Transverse colon (tissue), 4 donors: ENCODE results near the gene HRAS. TPM values are rescaled to one million over a fixed set of nuclear protein-coding genes. Genes with fewer than 3 reads are reported as not detected.

Experiments used
- DNase-seq: peaks from one replicate; pipeline ENCODE4 v3.0.0-alpha.2; 2019
- H3K27ac ChIP-seq, 4 donors: fragments of 200-600 bp; sonication (generic); 2 replicates each; pipeline ENCODE4 v1.5.1; 2016 to 2018; ENCODE audit warnings: inconsistent platforms in 4 of 4
- H3K27me3 ChIP-seq: fragments of 200-600 bp; sonication (generic); 2 replicates; pipeline ENCODE4 v1.5.1; 2017; ENCODE audit warnings: inconsistent platforms
- H3K36me3 ChIP-seq, 4 donors: fragments of 200-600 bp; sonication (generic); 2 replicates each; pipeline ENCODE4 v1.5.1; 2017 to 2019; ENCODE audit warnings: inconsistent platforms in 4 of 4
- H3K4me1 ChIP-seq, 4 donors: fragments of 200-600 bp; sonication (generic); 2 replicates each; pipeline ENCODE4 v1.5.1; 2017 to 2020; ENCODE audit warnings: inconsistent platforms in 4 of 4
- H3K4me3 ChIP-seq, 4 donors: fragments of 200-600 bp; sonication (generic); 1 replicate in 1 of 4; 2 replicates in 3 of 4; pipeline versions ENCODE4 v1.5.1 to v1.6.1; 2017 to 2019; ENCODE audit warnings: inconsistent platforms in 4 of 4
- H3K9me3 ChIP-seq, 2 donors: fragments of 200-600 bp; sonication (generic); 2 replicates each; pipeline ENCODE4 v1.5.1; 2017 to 2019; ENCODE audit warnings: inconsistent platforms in 2 of 2
- CTCF ChIP-seq, 5 experiments: fragments of 200-600 bp in 3 of 5; fragments of 450-650 bp in 2 of 5; sonication (generic) in 3 of 5; IDR thresholded peaks; 1 replicate in 2 of 5; 2 replicates in 3 of 5; pipeline ENCODE4 v1.5.1; 2016 to 2017; ENCODE audit warnings: antibody characterized with exemption in 5 of 5, inconsistent platforms in 3 of 5, mild to moderate bottlenecking in 2 of 5, moderate library complexity in 1 of 5
- EP300 ChIP-seq: sonication (generic); formaldehyde crosslinking; IDR thresholded peaks from one replicate; pipeline ENCODE4 v1.6.1; 2017; ENCODE audit warnings: antibody characterized with exemption, low read depth
- POLR2A ChIP-seq: fragments of 450-650 bp; IDR thresholded peaks from one replicate; pipeline ENCODE4 v1.6.1; 2016; ENCODE audit warnings: antibody characterized with exemption, mild to moderate bottlenecking, moderate library complexity
- POLR2AphosphoS5 ChIP-seq, 3 donors: sonication (generic); formaldehyde crosslinking; IDR thresholded peaks; one replicate each; pipeline ENCODE4 v1.6.1; 2016; ENCODE audit warnings: antibody characterized with exemption in 3 of 3
- WGBS, 2 donors: methylation state at CpG; one replicate each; pipeline ENCODE4 v1.1.5; 2018; ENCODE audit warnings: low coverage in 1 of 2; 5-methylcytosine and 5-hydroxymethylcytosine counted together
- in situ Hi-C, 4 donors: fragments of 200-750 bp; cut with MboI; loops; one replicate each; pipeline versions ENCODE4 v1.15.0 to v1.15.1; 2017; ENCODE audit warnings: low sequenced_read_pairs in 3 of 4, low pct_ligation_motif_present in 1 of 4, low pct_unique_long_range_greater_than_20kb in 1 of 4
- intact Hi-C: fragments of 100-400 bp; cut with DNase I; formaldehyde crosslinking; loops from one replicate; pipeline ENCODE4 v1.15.1; 2023; ENCODE audit warnings: low total_unique reads
- total RNA-seq, 4 donors: library from RNA; depleted of rRNA; stranded (reverse); fragments of >200 nt; gene quantifications; one replicate each; pipeline ENCODE4 v1.1.0, GENCODE V29; 2016

HRAS gene
- total RNA-seq, 4 donors from 2014 or later: 31.0 to 57.1 (median 33.9) TPM

- H3K4me3 ChIP-seq: no peak overlapping the region
- whole genome bisulfite sequencing, 2 donors: 67 to 78% methylated on average over 8 to 28 of the region's 29 CpGs
Measured at GRCh38 chr11:528815-529727, 6.3 kb downstream of the HRAS start.

GRCh38 chr11:528166-528814 lies 7.1 kb downstream of the HRAS start:
- in situ Hi-C loops: no loop called here
- Histone ChIP-seq H3K4me1 (peaks cover 0 to under 1% (median 0%) of the 10 kb centered on the region in 4 donors), H3K27ac (no peak overlapping the region), H3K36me3 (no peaks in the 10 kb centered on the region), H3K9me3 (no peaks in the 10 kb centered on the region), H3K4me3 (no peak overlapping the region), H3K27me3 (no peaks in the 10 kb centered on the region)
- no peak for DNase-seq
- TF ChIP-seq CTCF (IDR thresholded peaks at IDR 0.05): no peak
- no peak for TF ChIP-seq POLR2A
- TF ChIP-seq POLR2AphosphoS5 (IDR thresholded peaks at IDR 0.05): no peak
- TF ChIP-seq EP300: no peak
- intact Hi-C loops: no loop called here
- WGBS, 2 donors: 87% methylated on average over 30 of the region's 30 CpGs; no CpG with 5 or more reads in 1 of the 2 donors

More at GRCh38 chr11:528815-529727, 6.3 kb downstream of the HRAS start:
- Histone ChIP-seq H3K36me3 (no peaks in the 10 kb centered on the region), H3K4me1 (peaks cover 2 to 8% (median 5%) of the 10 kb centered on the region in 4 donors), H3K27me3 (no peaks in the 10 kb centered on the region), H3K9me3 (no peaks in the 10 kb centered on the region), H3K27ac (no peak overlapping the region)
- no peak for DNase-seq
- intact Hi-C loops: no loop called here
- TF ChIP-seq POLR2AphosphoS5 (IDR thresholded peaks at IDR 0.05) (no peak), POLR2A (no peak), EP300 (no peak), CTCF (IDR thresholded peaks at IDR 0.05) (no peak)
- in situ Hi-C loops: no loop called here

- in situ Hi-C loops: no loop called here
- Histone ChIP-seq H3K27me3 (no peaks in the 10 kb centered on the region), H3K27ac (no peak overlapping the region), H3K9me3 (no peaks in the 10 kb centered on the region), H3K36me3 (no peaks in the 10 kb centered on the region), H3K4me3 (peak overlapping the region in 1 of 4 donors; percentile 5), H3K4me1 (no peaks in the 10 kb centered on the region)
- 73 to 80% methylated on average over 2 to 17 of the region's 17 CpGs for whole genome bisulfite sequencing, 2 donors
- DNase-seq: no peak
- TF ChIP-seq POLR2A: no peak
- TF ChIP-seq CTCF (IDR thresholded peaks at IDR 0.05): no peak
- TF ChIP-seq POLR2AphosphoS5 (IDR thresholded peaks at IDR 0.05): no peak
- no peak for TF ChIP-seq EP300
- intact Hi-C loops: no loop called here
Measured at GRCh38 chr11:526192-526591, 9.2 kb downstream of the HRAS start.

GRCh38 chr11:521177-521688 lies 14.1 kb downstream of the HRAS start:
- no peak for DNase-seq
- TF ChIP-seq CTCF (IDR thresholded peaks at IDR 0.05) (no peak), EP300 (no peak), POLR2A (no peak), POLR2AphosphoS5 (IDR thresholded peaks at IDR 0.05) (no peak)
- Histone ChIP-seq H3K9me3 (peaks cover 0 to 6% of the 10 kb centered on the region in 2 donors), H3K27me3 (no peaks in the 10 kb centered on the region), H3K36me3 (no peaks in the 10 kb centered on the region), H3K4me1 (peaks cover 0 to 12% (median 4%) of the 10 kb centered on the region in 4 donors), H3K4me3 (no peak overlapping the region), H3K27ac (no peak overlapping the region)
- intact Hi-C loops (no loop called here), in situ Hi-C loops (no loop called here)
- 95 to 100% methylated on average over 4 to 10 of the region's 10 CpGs for WGBS, 2 donors
